Liver (tissue), 3 donors: ENCODE results near the gene ZNF768.

Experiments used
- CTCF ChIP-seq: fragments of 150-350 bp; IDR thresholded peaks from 2 replicates; pipeline ENCODE4 v1.5.1; 2017; ENCODE audit warnings: improper control_type of control experiment, low read depth, low read length; ENCODE audit not compliant: missing input control
- EGR1 ChIP-seq, 2 donors: IDR thresholded peaks; 2 replicates each; pipeline ENCODE4 v1.6.1; 2016 to 2018; ENCODE audit warnings: antibody characterized with exemption in 2 of 2, low read depth in 2 of 2
- FOXA1 ChIP-seq: IDR thresholded peaks from 2 replicates; pipeline ENCODE4 v1.6.1; 2016; ENCODE audit warnings: antibody characterized with exemption
- GABPA ChIP-seq, 2 donors: IDR thresholded peaks in 1 of 2; conservative IDR thresholded peaks in 1 of 2; 2 replicates each; pipeline ENCODE4 v1.6.1; 2016; ENCODE audit warnings: antibody characterized with exemption in 2 of 2, mild to moderate bottlenecking in 1 of 2, moderate library complexity in 1 of 2
- JUND ChIP-seq, 2 donors: IDR thresholded peaks; 2 replicates each; pipeline ENCODE4 v1.6.1; 2016; ENCODE audit warnings: antibody characterized with exemption in 2 of 2
- RAD21 ChIP-seq, 2 donors: IDR thresholded peaks; 2 replicates each; pipeline ENCODE4 v1.6.1; 2016; ENCODE audit warnings: antibody characterized with exemption in 2 of 2, mild to moderate bottlenecking in 2 of 2
- REST ChIP-seq: IDR thresholded peaks from 2 replicates; pipeline ENCODE4 v1.6.1; 2016; ENCODE audit warnings: antibody characterized with exemption, mild to moderate bottlenecking
- RXRA ChIP-seq, 2 donors: IDR thresholded peaks; 2 replicates each; pipeline ENCODE4 v1.6.1; 2017 to 2018; ENCODE audit warnings: antibody characterized with exemption in 2 of 2, mild to moderate bottlenecking in 1 of 2
- SP1 ChIP-seq: IDR thresholded peaks from 2 replicates; pipeline ENCODE4 v1.6.1; 2018; ENCODE audit warnings: antibody characterized with exemption, mild to moderate bottlenecking
- TAF1 ChIP-seq: conservative IDR thresholded peaks from 2 replicates; pipeline ENCODE4 v1.6.1; 2016; ENCODE audit warnings: antibody characterized with exemption, mild to moderate bottlenecking
- YY1 ChIP-seq: IDR thresholded peaks from 2 replicates; pipeline ENCODE4 v1.6.1; 2016; ENCODE audit warnings: antibody characterized with exemption, mild to moderate bottlenecking
- ZBTB33 ChIP-seq: IDR thresholded peaks from 2 replicates; pipeline ENCODE4 v1.6.1; 2016; ENCODE audit warnings: antibody characterized with exemption
- TF ChIP-seq, protein P1 (sequence below): IDR thresholded peaks from 2 replicates; pipeline ENCODE4 v1.6.1; 2016; ENCODE audit warnings: antibody characterized with exemption
- TF ChIP-seq, protein P2 (sequence below): IDR thresholded peaks from 2 replicates; pipeline ENCODE4 v1.6.1; 2016; ENCODE audit warnings: antibody characterized with exemption
- donor health status: healthy.
- donor health status: healthy.

DNA sequence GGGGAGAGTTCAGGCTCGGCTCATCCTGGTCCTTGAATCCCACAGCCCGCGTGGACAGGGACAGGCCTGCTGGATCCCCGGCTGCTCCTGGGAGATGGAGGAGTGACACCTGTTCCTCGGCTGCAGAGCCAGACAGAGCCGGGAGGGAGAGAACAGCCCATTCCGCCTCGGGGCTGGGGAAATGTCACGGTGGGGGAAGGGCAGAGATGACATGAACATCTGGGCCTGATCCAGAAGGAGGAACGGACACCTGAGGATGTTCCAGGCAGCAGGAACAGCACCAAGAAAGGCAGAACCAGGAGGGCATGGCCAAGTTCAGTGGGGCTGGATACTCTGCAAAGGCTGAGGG is 29.7 kb upstream of the ZNF768 start:
- no peak for TF ChIP-seq SP1
- no peak for TF ChIP-seq CTCF
- TF ChIP-seq ZBTB33 = no peak
- no peak for TF ChIP-seq JUND (IDR thresholded peaks at IDR 0.05)
- TF ChIP-seq YY1 = no peak
- TF ChIP-seq REST = no peak
- TF ChIP-seq TAF1 = no peak
- TF ChIP-seq, protein P1, sequence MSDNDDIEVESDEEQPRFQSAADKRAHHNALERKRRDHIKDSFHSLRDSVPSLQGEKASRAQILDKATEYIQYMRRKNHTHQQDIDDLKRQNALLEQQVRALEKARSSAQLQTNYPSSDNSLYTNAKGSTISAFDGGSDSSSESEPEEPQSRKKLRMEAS = no peak
- no peak for TF ChIP-seq RXRA (IDR thresholded peaks at IDR 0.05)
- no peak for TF ChIP-seq RAD21 (IDR thresholded peaks at IDR 0.05)
- TF ChIP-seq, protein P2, sequence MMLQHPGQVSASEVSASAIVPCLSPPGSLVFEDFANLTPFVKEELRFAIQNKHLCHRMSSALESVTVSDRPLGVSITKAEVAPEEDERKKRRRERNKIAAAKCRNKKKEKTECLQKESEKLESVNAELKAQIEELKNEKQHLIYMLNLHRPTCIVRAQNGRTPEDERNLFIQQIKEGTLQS = no peak
- no peak for TF ChIP-seq GABPA (IDR thresholded peaks at IDR 0.05 in 1 of 2, conservative IDR thresholded peaks at IDR 0.05 in 1 of 2)
- no peak for TF ChIP-seq FOXA1
- TF ChIP-seq EGR1 (IDR thresholded peaks at IDR 0.05; ENCODE audit: low read depth in 2 of 2) = no peak
